Adrenal gland (tissue), 5 donors: ENCODE data around the gene CEP112.

Experiments
- POLR2A ChIP-seq, 2 donors: fragments of 450-650 bp; IDR thresholded peaks; one replicate each; pipeline ENCODE4 v1.6.1; 2017; ENCODE audit warnings: antibody characterized with exemption in 2 of 2, mild to moderate bottlenecking in 2 of 2, moderate library complexity in 1 of 2
- TF ChIP-seq, protein P1 (sequence below), 6 experiments: fragments of 450-650 bp in 4 of 6; fragments of 200-600 bp in 2 of 6; sonication (generic) in 1 of 6; IDR thresholded peaks; 1 replicate in 5 of 6; 2 replicates in 1 of 6; pipeline versions ENCODE4 v1.5.1 to v1.8.0; 2016 to 2021; ENCODE audit warnings: antibody characterized with exemption in 6 of 6, mild to moderate bottlenecking in 2 of 6, moderate library complexity in 1 of 6
- donor health status: DM: no; HTN: no; CAD: no.

DNA sequence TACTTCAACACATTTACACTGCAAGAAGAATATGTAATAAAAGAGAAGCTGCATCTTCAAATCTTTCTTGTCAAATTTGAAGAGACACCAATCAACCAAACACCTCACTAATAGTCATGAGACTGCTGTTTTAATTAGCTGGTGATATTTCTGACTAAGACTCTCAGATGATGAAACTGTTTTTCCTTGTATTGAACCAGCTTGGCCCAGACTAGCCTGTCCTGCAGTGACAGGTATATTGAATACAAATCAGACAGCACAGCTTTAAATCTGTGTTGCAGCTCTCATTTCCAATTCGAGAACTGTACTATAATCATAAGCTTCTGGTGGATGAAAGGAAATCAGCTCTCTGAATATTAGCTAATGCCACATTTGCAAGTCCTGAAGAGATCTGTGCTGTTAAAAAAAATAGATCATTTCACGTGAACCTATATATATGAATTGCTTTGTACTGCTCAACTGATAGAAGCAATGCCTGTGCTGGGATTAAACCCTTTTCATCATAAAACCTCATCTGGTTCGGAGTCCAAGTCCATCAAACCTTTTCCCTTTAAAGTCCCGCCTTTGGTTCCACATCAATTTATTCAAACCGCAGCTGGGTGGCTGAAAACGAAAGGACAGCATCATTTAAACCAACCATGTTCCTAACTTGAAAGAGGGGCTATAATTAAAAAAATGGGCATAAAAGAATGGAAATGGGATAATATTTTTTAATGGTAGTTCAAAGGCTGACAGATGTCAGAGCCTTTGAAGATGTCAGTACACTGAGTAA, 306.2 kb downstream of the CEP112 start:
- TF ChIP-seq, protein P1, sequence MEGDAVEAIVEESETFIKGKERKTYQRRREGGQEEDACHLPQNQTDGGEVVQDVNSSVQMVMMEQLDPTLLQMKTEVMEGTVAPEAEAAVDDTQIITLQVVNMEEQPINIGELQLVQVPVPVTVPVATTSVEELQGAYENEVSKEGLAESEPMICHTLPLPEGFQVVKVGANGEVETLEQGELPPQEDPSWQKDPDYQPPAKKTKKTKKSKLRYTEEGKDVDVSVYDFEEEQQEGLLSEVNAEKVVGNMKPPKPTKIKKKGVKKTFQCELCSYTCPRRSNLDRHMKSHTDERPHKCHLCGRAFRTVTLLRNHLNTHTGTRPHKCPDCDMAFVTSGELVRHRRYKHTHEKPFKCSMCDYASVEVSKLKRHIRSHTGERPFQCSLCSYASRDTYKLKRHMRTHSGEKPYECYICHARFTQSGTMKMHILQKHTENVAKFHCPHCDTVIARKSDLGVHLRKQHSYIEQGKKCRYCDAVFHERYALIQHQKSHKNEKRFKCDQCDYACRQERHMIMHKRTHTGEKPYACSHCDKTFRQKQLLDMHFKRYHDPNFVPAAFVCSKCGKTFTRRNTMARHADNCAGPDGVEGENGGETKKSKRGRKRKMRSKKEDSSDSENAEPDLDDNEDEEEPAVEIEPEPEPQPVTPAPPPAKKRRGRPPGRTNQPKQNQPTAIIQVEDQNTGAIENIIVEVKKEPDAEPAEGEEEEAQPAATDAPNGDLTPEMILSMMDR (IDR thresholded peaks at IDR 0.05) = no peak
- TF ChIP-seq POLR2A (IDR thresholded peaks at IDR 0.05) = no peak
